ENCODE data around the gene ZNF205. TPM values are rescaled to one million over a fixed set of nuclear protein-coding genes. Genes with fewer than 3 reads are reported as not detected.

Gene ZNF205
- total and polyA plus RNA-seq, 9 of the 15 experiments (the other 6 are each of a cell fraction or from before 2014, with no cell fraction given), result 2.4 to 11.8 (median 5.1) TPM; not detected in 2

- peaks cover 11 to 37% of the 10 kb centered on the region in 2 experiments; a peak in 4 of 5 replicates for H3K4me1 ChIP-seq (replicated peaks in 1 of 2; ENCODE audit: control insufficient read depth in 2 of 2, insufficient read depth in 2 of 2, low read length in 2 of 2)
- FAIRE-seq, result no peak
- in situ Hi-C loops (cut with MboI), result no loop called here
- H3K4me2 ChIP-seq (ENCODE audit: insufficient read depth, low read length), result peak overlapping the region; percentile 86
- H3K27me3 ChIP-seq (ENCODE audit: control insufficient read depth in 2 of 2, insufficient read depth in 2 of 2, low read length in 2 of 2), result no peaks in the 10 kb centered on the region
- peaks cover 33% of the 10 kb centered on the region for H3K79me2 ChIP-seq (ENCODE audit: control insufficient read depth, insufficient read depth, low read length)
- ChIA-PET POLR2A (interaction anchor here (0.6 to 4.8 kb wide), 5 partner anchors 8 to 104 kb away, joined by 3 to 32 read pairs (median 4); no protein-coding TSS in a partner anchor), CTCF (ENCODE audit: low intra/inter-chr PET ratio) (no interaction called here)
- H3K4me3 ChIP-seq, result peak overlapping the region; percentile 93
- H3K9me1 ChIP-seq (ENCODE audit: control insufficient read depth, insufficient read depth, low read length), result no peaks in the 10 kb centered on the region
- intact Hi-C loops (cut with micrococcal nuclease), result loop anchor here (2.0 kb wide), 1 partner anchor 17 kb away; no protein-coding TSS in a partner anchor
- H3K9ac ChIP-seq (ENCODE audit: insufficient read depth in 1 of 2, low read depth in 2 of 2, low read length in 2 of 2), result peak overlapping the region; percentile 95 to 97
- peak overlapping the region; percentile 87 for H3K27ac ChIP-seq (ENCODE audit: extremely low read depth, low read depth, low read length)
- no peak for DNase-seq (ENCODE audit: extremely low read depth in 1 of 4, low spot score in 3 of 4)
- no peak for TF ChIP-seq MEF2A (IDR thresholded peaks at IDR 0.05; ENCODE audit: control insufficient read depth, low read depth, low read length)
- TF ChIP-seq FOXA3 (CRISPR knock-in tag; conservative IDR thresholded peaks at IDR 0.05 in 1 of 2, IDR thresholded peaks at IDR 0.05 in 1 of 2), result 0 out of 4 replicates have a peak, but pooled peaks of 1 of the 2 experiments have one; percentile 71
- TF ChIP-seq FOXK2 (conservative IDR thresholded peaks at IDR 0.05 in 1 of 2, IDR thresholded peaks at IDR 0.05 in 1 of 2; ENCODE audit: low read depth in 2 of 2), result peak; percentile 23 to 50; a peak in 1 of 4 replicates
- no TSS peak for BruUV-seq (replicated peaks)
- WGBS (ENCODE audit: insufficient coverage, low coverage, missing lambda C conversion rate), result under 1% methylated on average over 7 of the region's 7 CpGs
- no peaks in the 10 kb centered on the region for H3K9me3 ChIP-seq (replicated peaks; ENCODE audit: control insufficient read depth, insufficient read depth, low read depth, low read length)
- ATAC-seq, result no peak
- H4K20me1 ChIP-seq (replicated peaks; ENCODE audit: control insufficient read depth, insufficient read depth, low read length), result no peaks in the 10 kb centered on the region
- H2AFZ ChIP-seq (ENCODE audit: low read depth, low read length), result 0 out of 2 replicates have a peak overlapping the region, but pooled peaks have one; percentile 89
- peaks cover 16% of the 10 kb centered on the region for H3K36me3 ChIP-seq (ENCODE audit: control insufficient read depth, insufficient read depth, low read length)
These were observed 21.5 kb downstream of the ZNF205 start for GRCh38 chr16:3133844-3134243.
